HG02943 (cell line): ENCODE results near the gene NRCAM.

Experiments
- ATAC-seq: cut with Tn5 transposase; IDR thresholded peaks from one replicate; pipeline ENCODE4 v1.9.1; 2021; ENCODE audit warnings: mild to moderate bottlenecking, low read depth, moderate library complexity; ENCODE audit not compliant: unreplicated experiment

The NRCAM gene

DNA sequence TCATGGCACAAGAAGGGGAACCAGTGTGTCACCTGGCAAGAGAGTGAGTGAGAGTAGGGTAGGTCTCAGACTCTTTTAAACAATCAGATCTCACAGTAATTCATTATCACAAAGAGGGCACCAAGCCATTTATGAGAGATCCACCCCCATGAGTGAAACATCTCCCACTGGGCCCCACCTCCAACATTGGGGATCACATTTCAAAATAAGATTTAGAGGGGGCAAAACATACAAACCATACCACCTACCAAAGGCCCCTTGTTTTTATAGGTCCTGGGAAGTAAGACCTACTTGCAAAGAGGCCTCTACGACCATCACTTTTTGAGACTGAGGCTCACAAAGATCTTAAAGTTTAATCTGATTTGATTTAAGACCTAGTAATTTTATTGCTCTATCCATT lies 134.9 kb downstream of the NRCAM start:
- ATAC-seq: no peak

DNA sequence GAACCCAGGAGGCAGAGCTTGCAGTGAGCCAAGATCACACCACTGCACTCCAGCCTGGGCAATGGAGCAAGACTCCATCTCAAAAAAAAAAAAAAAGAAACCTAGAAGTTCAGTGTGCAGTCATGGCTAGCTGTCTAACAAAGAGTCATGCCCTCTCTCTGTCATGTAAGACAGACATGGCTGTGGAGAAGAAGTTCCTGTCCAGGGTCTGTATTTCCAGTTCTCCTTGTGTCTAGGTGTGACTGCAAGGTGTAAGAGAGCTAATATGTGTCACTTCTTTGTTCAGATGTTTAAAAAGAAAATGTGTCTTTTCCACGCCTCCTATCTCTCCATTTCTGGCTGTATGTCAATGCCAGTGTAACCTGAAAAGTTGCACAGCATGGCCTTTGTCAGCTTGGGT lies 139.5 kb downstream of the NRCAM start:
- no peak for ATAC-seq

DNA sequence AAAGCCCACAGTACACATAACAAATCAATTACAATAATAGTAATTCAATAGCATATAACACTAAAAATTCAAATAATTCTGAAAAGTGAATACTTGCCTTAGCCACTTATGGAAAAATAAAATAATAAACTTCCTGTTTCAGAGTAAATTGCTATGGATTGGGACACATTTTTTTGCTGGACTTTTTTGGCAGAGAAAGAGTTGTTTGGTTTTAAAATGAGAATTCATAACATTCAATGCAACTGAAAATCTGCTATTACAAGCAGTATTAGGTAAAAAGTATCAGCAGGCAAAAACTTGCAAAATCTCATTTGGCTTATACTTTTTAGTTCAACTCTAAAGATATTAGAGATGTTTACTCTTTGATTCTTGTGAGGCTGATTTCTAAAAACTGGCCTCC lies 141.7 kb downstream of the NRCAM start:
- ATAC-seq: no peak

DNA sequence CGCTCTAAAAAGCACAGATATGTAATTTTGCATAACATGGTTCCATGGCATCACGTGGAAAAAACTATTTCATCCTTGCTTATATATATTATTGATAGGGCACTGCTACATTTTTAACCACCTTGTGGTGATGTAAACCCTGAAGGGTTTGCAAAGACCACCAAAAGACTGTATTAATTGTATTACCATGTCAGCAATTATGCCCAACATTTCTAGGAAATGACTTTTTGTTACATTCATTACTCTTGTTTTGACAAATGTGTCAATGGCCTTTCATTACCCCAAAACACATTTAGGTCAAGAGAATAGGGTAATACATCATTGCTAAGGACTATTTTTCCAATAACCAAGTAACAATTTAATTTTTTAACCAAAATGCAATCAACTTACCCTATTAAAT lies 142.2 kb downstream of the NRCAM start:
- no peak for ATAC-seq

DNA sequence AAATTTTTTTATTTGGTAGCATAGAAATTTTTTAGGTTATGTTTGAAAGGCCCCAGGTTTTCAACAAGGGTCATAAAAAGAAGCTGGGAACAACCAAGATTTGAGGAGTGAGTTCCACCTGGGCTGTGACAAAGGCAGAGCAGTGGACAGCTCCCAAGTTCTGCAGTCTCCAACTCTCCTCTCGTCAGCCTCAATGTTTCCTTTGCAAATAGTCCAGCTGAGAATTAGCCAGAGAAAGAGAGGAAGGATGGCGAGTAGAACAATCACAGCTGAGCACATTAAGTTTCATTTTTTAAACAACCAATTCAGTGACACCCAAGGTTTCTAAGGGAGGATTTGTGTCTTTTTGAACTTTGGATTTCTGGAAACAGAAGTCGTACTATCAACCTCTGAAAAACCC lies 143.2 kb downstream of the NRCAM start:
- ATAC-seq: no peak

DNA sequence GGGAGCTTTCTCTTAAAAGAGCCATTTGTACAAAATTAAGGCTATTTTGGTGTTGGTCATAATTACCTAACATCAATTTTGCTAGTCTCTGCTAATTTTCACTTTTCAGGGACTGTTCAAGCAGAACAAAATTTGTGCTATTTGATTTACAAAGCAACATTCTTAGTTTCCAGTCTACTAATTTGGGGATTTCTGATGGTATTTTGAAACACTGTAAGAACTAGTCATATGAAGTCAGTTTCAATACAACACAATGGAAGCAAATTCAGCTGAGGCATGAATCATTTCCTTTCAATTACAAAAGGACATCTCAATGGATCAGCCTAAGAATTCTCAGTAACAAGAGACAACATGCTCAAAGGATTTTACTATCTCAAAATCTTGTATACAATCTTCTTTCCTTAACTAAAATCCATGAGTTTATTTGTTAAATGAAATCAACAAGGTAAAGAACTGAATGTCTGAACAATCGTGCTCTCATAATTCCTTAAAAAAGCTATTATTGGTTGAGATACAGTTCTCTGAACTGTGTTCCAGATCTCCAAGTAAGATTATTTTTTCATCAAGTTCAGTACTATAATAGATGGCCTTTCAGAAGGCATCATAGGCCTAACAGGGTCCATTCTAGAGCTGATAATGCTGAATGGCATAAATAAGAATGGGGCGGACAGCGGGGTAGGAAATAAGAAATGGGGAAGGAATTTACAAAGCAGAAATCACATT lies 144.6 kb downstream of the NRCAM start:
- no peak for ATAC-seq

DNA sequence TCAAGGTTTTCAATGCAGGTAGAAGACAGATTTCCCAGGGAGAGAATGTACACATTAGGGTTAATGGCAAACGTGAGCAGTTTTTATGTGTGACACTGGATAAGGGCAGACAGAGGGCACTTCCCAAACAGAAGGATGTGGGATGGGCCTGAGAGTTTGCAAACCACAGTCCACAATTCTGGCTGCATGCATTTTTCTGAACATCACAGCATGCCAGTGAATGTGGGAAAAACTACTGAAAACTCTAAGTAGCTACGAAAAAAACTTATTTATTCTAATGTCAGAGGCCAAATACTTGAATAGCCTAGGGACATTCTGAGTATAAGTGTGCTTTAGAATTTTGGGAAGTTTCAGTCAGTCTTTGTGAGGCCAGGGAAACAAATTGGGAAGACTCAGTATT lies 145.9 kb downstream of the NRCAM start:
- ATAC-seq: no peak

DNA sequence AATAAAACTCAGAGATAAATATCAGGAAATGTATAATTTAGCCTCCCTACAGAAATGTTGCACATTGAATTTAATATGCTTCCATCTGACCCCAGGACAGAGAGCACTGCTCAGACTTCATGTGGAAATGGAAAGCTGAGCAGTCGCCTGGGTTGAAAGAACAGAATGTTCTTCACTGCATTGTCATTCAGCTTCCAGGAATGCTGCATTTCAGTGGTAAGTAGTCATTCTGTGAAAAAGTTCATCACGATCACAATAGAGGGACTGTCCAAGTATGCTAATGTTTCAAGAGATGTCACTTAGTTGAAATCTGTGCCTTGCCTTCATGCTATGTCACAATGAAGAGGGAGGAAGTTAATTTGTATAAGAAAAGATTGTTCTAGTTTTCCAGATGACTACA lies 147.3 kb downstream of the NRCAM start:
- no peak for ATAC-seq

DNA sequence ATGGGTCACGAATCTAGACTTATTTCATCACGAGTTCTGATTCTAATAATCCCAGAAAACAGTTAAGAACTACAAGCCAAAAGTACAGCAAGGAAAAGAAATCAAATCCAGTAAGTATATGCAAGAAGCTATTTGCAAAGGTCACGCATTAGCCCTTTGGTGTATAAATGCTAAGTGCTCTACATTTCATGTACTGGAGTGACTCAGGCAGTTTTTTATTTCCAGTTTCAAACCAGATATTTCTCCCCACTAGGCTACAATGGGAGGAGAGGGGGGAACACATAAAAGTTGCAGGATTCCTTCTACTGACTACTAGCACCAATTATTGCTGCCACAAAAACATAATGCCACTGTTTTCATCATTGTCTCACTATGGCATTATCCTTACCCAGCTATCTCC lies 148.0 kb downstream of the NRCAM start:
- no peak for ATAC-seq

DNA sequence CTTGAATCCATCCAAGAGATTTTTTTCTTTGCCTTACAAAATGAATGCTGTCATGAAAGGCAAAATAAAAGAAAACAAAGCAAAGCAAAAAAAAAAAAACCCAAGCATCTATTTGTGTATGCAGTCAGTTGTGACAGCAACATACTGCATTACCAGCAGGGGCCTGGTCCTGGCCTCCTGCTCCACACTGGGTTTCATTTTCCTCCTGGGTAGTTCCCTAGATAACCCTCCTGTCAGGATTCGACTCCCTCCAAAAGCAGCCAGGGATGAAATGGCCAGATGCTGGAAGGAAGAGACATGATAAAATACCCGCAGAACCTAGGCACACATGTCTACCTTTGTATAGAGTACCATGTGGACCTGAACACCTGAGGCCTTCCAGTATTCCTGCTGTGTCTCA lies 148.6 kb downstream of the NRCAM start:
- no peak for ATAC-seq

DNA sequence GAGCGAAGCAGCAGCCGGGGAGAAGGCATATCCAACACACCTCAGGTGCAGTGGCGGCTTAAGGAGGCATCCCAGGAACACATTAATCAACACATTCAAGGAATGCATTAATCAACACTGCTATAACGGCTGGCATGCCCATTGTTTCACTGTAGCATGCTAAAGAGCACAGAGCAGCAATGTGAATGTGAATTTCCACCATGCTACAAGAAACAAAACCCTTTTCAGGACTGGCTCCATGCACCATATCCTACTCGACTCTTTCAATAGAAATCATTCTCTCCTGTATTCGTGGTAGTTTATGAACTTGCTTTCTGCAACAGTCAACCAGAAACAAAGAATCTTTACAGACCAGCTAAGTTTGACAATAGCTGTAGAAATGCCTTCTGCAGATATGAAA lies 149.0 kb downstream of the NRCAM start:
- no peak for ATAC-seq

DNA sequence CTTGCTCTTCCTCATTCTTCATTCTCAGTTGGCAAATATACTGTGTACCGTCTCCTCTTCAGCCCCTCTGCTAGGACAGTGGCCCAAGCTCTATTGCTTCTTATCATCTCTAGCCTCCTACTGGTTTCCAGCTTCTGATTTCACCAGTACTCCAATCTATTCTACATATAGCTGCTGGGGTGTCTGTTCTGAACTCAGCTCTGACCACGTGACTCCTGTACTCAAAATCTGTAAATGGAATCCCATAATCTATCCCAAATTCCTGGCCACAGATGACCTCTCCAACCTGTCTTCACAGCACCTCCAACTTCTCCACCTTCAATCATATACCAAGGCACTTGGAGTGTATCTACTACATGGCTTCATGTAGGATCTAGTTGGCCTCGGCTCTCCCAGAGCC lies 152.9 kb downstream of the NRCAM start:
- no peak for ATAC-seq

DNA sequence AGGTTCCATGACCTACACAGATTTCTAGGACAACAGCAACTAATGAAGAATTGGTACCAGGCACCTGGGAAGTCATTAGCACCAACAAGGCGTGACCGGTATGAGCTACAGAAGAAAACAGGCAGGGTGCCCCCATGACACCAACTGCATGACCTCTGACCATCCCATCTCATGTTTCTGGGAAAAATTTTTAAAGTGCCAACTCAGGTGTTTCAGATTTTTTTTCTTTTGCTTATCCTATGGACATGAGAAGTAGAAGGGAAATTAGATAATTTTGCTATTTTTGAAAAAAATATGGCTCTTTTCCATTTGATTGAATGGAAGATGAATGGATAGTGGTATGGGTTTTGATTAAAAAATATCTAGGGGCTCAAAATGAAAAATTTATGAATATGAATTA lies 154.8 kb downstream of the NRCAM start:
- no peak for ATAC-seq

DNA sequence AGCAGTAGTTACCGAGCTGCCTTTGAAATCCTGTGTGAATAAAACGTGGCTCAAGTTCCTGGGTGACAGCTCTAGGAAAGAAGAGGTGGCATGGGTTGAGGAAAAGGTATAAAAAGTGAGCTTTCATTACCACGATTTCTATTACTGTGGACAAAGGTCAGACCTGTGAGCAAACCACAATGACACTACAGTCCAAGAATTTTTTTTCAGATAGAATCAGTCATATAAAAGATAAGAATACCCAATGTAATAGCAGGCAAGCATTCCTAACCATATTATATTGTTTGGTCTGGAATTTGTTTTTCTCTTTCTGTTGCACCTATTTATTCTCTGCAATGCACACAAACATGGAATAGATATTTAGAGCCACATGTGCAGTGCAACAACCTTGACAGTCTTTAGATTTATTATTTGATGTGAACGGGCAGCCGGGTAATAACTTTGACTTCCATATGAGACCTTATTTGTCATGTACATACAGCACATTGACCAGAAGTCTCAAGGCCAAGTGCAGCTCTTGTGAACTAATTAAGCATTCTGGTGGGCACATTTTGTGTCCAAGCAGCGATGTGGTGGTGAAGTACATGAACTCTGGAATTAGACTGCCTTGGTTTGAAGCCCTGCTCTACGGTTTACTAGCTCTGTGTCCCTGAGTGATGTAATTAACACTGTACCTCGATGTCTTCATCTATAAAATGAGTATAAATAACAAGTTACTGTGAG lies 156.8 kb downstream of the NRCAM start:
- ATAC-seq: no peak

DNA sequence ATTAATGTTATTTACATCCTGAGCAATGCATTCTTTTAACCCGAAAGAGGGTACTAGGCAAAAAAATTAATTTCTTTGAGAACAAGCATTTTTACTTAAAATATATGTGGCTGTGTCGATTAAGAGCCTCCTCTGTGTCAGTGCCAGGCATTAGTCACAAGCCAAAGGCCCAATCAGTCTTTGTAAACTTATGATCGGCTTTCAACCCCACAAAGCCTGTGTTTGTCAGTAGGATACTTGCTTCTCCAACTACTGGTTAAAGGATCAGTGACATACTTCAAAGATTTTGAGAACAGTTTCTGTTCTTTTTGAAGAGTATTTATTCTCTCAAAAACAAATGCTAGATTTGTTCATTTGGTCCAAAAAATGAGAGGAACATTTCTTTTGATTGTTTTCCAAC lies 159.3 kb downstream of the NRCAM start:
- no peak for ATAC-seq

DNA sequence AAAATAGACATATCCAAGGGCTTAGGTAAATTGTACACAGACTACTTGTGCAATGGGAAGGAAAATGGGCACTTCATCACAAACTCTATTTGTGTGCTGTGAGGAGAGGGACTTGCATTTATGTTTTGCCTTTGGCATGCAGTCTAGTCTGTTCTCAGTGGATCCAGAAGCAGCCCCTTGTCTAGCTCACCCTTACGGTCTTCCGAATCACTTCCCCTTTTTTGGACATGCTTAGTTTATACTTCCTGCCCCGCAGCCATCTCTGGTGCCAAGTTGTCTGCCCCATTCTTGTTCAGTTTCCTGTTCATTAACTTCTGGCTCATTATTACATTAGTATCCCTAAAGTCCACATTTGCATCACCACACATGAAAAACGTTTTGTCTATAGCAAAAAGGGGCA lies 161.6 kb downstream of the NRCAM start:
- ATAC-seq: peak; percentile 97

DNA sequence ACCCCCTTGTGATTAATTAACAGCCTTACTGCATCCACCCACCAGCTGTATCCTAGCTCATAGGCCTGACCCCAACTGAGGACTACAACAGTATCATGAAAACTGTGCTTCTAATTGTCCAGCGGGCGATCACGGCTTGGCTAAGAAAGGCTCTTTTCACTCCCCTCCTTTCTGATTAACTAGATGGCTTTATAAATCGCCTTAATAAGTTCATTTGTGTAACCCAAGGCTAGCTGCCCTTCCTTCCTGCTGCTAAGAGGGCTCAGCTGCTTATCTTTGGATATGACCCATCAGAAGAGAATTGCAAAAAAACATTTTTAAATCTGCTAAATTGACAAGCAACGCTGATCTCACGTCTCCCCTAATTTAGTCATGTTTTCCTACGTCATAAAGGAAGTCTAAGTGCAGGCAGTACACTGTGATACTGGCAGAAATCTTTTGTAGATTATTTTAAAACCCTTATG lies 163.1 kb downstream of the NRCAM start:
- no peak for ATAC-seq

DNA sequence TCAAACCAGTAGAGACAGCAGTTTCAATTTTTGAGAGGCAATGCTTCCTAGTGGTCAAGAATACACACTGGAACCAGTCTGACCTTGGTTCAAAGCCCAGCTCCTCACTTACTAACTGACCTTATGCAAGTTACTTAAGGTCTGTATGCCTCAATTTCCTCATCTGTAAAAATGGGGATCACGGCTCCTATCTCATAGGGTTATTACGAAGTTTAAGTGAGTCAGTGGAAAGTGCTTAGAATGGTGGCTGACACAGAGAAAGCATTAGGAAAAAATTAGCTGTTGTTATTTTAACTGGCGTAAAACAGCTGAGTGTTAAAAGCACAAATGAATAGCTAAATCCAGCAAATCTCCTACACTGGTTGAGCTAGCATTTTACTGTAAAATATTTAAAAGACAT lies 163.7 kb downstream of the NRCAM start:
- no peak for ATAC-seq

DNA sequence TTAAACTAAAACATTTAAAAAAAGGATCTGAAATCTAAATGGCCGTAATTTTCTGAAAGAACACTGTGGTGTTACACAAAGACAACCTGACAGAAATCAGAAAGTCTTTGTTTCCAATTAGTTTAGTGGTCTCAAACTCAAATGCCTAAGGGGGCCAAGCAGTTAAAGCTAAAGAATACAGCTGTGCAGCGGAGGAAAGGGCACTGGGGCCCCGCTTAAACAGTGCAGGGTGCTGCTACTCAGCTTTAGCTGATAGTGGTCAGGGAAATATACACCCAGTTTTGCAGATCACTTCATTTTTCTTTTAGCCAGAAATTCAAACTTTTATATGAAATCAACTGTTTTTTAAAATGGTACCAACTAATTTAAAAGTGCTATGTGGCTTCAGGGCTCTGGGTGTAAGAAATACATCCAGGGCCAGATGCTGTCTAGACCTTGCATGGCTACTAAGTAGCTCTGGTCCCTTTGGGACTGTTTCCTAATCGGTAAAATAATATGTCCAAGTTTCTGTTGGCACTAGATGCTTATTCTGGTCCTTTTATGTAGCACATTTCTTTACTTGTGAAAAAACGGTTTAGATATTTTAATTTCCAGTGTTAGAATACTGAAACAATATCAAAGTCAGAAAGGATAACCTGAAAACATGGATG lies 164.3 kb downstream of the NRCAM start:
- ATAC-seq: no peak

DNA sequence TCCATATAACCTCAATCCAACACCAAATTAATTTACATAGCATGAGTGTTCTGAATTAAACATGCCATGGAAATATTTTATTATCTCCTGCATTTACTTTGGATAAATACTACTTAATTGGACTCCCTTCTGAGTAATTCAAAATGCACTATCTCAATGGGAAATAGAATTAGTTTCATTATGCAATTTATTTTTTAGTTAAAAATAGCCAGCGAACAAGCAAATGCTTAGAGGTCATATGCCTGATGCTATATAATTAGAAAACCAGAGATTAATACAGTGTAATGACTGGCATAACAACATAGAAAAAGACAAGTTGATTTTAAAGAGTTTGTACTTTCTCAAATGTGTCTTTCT lies 165.1 kb downstream of the NRCAM start:
- no peak for ATAC-seq

DNA sequence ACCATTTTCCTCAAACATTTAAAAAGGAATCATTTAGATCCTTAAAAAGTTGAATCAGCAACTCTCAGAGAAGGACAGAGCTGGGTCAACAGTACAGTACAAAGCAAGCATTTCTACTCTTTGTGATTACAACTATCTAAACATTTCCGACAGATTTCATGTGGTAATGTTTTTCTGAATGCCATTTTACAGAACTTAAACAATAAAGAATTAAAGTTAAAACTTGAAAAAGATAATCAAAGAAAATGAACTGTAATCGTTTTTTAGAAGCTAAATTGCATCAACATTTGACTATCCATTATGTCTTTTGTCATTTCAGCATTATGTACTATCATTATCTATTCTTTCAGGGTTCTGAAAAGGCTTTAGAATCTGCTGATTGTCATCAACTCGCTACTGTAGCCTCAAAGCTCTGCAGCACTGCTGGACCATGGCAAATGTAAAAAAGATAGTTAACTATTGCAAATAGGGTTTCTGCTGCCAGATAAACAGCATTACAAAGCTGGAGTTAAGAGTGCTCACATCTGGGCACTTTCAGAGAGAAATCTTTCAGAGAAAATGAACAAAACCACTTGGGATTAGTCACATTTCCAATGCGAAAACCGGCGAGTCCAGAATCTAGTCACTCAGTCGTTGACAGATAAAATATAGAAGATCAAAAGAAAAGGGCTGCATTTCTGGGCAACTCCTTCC lies 165.6 kb downstream of the NRCAM start:
- no peak for ATAC-seq
